OCI-M2 (cell line): ENCODE data around the gene SEMA3F.

Experiments
- DNase-seq: peaks from one replicate; lab custom pipeline; 2025; ENCODE audit not compliant: unreplicated experiment; lab: John Stamatoyannopoulos, UW

The SEMA3F gene

DNA sequence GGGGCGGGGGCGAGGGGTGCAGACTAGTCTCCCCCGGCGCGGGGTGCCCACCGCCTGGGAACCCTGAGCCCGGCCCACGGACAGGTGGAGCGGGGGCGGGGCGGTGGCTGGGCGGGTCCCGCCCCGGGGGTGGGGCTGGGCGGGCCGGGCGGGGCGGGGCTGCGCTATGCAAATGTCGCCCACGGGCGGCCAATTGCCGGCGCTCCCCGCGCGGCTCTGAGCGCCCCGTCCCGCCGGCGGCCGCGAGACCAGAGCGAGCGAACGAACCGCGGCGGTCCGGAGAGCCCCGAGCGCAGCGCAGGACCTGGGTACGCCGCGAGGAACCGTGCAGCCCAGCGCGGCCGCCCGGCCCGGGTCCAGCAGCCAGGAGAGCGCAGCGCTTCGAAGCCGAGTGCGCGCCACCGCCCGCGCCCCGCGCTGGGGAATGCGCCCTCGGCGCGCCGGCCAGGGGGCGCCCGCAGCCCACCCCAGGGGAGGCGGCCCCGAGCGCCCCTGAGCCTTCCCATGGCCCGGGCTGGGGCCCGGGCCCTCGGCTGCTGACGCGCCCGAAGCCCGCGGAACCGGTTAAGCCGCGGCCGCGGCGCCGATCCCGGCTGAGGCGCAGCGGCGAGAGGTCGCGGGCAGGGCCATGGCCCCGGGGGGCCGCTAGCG, at the start of gene SEMA3F:
Gene SEMA3F, plus strand, starts transcription at position 485 of the 651 bp plus-strand sequence. CDS start 4,299 bp downstream, outside the sequence.
- DNase-seq = no peak

DNA sequence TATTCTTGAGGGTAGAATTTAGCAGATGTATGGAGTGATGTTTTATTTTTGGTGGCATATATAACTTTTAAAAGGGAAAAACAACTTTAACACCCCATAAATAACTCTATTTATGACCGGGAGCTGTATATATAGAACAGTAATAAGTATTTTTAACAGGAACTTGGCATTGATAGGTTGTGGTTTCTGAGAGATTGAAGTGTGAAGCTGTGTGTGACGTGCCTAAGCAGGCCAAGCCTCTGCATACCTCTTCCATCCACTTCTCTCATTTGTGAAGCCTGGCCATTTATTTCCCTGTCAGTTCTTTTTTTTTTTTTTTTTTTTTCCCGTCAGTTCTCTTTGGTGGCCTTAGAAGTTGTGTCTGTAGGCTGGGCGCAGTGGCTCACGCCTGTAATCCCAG, 43.4 kb upstream of the SEMA3F start:
- DNase-seq = no peak

DNA sequence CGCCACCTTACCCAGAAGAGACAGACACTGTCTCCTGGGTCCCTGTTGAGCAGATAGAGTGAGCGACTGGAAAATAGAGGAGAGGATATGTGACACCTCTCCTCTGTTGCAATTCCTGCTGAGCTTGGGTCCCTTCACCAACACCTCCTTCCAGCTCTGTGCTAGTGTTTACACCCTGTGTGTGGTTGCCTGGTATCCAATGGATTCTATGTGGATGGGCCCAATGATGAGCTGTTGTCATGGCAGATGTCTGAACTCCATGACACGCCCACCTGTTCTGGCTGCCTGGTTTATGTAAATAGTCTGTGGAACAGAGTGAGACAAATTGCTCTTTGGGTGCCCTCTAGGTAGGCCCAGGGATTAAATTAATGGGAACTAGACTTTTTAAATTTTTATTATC, 42.7 kb upstream of the SEMA3F start:
- no peak for DNase-seq

DNA sequence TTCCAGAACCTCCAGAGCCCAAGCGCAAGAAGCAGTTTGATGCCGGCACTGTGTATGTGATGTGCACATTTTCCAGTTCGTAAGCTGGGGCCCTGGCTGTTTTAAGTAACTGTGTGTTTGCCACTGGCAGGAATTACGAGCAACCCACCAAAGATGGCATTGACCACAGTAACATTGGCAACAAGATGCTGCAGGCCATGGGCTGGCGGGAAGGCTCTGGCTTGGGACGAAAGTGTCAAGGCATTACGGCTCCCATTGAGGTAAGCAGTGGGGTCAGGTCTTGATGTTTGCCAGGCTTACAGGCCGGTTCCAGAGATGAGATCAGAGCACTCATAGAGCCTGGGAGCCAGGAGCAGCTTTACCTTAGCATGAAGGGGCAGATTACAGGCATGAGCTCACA, 38.0 kb upstream of the SEMA3F start:
- no peak for DNase-seq

DNA sequence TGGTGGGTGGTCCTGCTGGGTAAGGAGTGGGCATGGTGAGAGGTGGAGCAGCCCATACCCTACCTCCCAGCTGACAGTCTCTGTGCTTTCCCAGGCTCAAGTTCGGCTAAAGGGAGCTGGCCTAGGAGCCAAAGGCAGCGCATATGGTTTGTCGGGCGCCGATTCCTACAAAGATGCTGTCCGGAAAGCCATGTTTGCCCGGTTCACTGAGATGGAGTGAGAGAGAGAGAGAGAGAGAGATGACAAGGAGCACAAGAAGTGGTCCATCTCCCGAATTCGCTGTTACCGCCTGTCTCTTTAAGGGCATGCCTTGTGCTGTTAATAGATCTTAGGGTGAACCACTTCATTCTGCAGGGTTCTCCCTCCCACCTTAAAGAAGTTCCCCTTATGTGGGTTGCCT, 36.9 kb upstream of the SEMA3F start:
- no peak for DNase-seq

- DNase-seq = no peak
These were observed 35.3 kb upstream of the SEMA3F start for GRCh38 chr3:50119786-50120185.

GRCh38 chr3:50120364-50121071, 34.6 kb upstream of the SEMA3F start:
- DNase-seq = no peak

DNA sequence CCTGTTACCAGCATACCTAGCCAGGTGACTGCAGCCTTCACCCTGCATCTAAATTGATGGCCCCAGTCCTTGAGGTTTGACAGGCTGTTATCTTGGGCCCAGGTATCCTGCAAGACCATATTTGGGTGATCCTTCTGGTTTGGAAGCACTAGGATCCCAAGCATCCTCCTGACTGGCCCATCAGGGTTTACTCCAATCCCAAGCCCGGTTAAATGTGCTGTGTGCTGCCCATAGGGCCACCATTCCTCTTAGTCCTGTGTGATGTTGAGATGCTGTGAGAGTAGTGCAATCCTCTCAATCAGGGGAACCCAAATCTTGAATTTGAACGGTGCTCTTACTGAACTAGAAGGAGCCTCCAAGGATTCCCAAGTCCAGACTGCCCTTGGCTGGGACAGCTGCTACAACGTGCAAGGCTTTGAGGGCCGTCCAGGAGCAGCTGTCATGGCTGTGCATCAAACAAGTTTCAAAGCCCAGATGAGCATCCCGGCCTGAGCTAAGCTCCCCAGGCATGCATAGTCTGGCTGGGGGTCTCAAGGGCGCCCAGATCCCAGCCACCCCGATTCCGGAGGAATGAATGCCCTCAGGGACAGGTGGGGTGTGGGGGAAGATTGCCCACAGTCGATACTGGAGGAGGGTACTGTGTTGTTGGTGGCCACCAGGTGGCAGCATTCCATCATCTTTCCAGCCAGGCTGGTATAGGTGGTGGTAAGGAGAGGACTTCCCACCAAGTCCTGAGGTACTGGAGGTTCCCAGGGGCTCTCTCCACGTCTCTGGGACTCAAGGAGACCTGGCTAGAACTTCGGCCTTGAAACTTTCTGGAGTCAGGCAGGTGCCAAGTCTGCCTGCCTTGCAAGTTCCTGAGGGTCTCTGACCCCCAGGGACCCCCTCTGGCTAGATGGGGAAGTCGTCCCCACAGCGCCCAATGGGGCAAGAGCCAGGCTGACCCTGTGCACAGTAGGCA, 33.8 kb upstream of the SEMA3F start:
- peak; percentile 26 for DNase-seq

- DNase-seq = no peak
These were observed 33.1 kb upstream of the SEMA3F start for GRCh38 chr3:50122071-50122470.

- no peak for DNase-seq
These were observed 32.3 kb upstream of the SEMA3F start for GRCh38 chr3:50122661-50123391.

- no peak for DNase-seq
These were observed 31.6 kb upstream of the SEMA3F start for GRCh38 chr3:50123394-50124051.

DNA sequence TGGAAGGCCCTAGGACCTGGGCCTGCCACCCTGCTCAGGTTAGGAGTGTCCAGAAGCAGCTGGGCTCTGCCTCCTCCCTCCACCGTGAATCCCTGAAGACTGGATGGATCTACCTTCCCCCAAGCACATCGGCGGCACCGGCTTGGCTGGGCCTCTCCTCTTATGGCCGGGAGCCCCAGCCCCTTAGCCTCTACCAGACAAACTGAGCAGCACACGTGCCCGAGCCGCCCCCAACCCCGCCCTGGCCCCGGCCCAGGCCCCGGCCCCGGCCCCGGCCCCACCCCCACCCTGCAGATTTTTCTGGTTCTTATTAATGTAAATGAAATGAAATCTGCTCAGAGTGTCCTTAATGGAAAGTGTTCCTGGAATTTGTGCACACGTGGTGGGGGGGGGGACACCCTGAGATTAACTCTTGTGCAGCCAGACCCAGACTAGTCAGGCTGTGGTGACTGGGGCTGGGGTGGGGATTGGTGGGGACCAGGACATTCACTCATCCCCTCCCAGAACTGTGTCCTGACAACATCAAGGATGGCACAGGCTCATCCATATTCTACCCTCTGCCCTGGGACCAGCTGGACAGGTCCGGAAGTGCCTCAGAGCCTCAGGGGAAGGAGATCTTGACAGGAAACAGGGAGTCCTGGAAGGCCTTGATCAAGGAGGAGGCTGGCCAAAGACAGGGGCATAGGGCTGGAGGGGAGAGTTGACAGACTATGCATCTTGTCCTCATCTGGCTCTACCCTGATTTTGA, 30.9 kb upstream of the SEMA3F start:
- DNase-seq = no peak

DNA sequence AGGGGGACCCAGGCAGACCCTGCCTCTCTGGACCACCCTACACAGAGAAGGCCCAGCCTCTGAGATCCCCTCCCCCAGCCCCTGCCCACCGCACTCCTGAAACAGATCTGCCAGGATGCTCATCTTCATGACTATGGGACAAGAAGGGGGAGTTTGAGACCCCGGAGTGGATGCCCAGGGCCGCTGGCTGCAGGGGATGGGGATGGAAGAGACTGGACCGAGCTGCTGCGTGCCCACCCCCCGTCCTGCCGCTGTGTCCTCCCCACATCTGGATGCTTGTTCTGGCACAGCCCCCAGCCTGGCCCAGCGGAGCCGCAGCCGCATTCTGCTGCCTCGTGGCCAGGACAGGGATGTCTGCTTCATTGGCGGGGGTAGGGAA, 30.3 kb upstream of the SEMA3F start:
- no peak for DNase-seq

- DNase-seq = no peak
These were observed 29.4 kb upstream of the SEMA3F start for GRCh38 chr3:50125541-50126286.

DNA sequence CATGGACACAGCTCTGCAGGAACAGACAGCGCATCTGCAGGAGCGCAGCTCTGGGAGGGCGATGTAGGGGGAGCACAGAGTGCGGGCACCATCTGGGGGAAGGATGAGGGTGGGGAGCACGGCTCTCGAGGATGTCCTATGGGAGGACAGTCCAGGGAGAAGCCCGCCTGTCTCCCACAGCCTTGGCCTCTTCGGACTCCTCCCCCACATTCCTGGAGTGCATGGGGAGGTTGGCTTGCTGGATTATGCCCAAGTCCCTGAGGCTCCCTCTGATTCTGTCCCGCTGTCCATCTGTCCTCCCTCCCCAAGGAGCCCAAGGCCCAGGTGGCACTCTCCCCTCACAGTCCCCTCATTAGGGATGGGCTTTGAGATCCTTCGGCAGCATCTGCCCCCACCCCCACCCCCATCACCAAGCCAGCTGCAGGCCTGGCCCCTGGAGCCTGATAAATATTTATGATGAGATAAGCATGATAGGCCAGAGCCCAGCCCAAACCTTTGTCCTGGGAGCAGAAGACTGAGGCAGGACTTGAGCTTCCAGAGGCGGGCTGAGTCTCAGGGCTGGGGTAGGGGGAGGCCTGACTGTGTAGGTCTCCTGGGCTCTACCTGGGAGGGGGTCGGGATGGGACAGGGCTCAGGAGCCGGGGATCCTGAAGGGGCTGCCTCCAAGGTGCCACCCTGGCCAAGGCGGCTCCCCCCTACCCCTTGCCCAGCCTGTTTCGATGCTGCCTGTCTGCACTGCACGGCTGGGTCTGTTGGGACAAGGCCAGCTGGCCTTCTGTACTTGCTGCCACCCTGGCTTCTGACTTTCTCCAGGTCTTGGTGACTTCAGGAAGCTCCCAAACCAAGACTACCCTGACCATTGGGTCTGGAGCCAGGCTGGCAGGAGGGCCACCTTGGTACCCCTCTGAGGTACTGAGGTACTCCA, 28.6 kb upstream of the SEMA3F start:
- DNase-seq = no peak

GRCh38 chr3:50127251-50127691, 27.9 kb upstream of the SEMA3F start:
- DNase-seq = no peak

DNA sequence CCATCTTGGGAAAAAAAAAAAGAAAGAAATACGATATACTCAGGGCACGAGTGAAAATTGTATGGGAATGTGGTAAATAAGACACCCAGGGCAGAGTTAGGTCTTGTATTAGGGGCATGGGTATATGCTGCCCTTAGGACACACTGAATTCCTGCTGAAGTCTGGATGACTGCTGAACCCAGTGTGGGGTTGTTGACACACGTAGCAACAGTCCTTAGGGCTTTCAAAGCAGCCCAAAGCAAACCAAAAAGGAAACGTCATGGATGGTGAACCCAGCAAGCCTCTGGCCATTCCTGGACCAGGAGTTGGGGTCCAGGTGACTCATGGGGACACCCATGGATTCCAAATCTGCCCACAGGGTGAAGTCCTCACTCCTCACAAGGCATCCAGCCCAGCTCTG, 27.1 kb upstream of the SEMA3F start:
- DNase-seq = no peak

DNA sequence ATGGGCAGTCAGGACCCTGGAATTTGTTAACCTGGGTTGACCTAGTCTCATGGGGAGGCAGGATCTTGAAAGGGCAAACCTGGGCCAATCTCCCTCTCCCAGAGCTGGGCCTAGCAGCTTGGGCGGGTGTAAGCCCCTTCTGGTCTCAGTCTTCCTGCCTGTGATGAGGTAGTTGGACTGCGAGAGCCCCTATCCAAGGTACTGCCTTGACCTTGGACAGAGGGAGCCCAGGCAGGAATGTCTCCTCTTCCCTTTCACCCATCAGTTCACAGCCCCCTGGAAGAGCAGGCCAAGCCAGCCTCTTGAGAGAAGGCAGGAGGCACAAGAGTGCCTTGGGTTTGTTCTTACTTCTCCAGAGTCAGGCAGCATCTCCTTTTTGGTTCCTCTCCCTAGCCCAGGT, 24.7 kb upstream of the SEMA3F start:
- DNase-seq = no peak
